ENCODE results near the gene FANCC. TPM values are rescaled to one million over a fixed set of nuclear protein-coding genes. Genes with fewer than 3 reads are reported as not detected.

FANCC gene
- total and polyA plus RNA-seq, 11 donors, result 2.4 to 6.2 (median 4.2) TPM

- Histone ChIP-seq H3K27ac (no peak overlapping the region), H3K27me3 (no peaks in the 10 kb centered on the region), H3K4me1 (peaks cover 0 to 5% (median 0%) of the 10 kb centered on the region in 12 donors), H3K4me3 (no peak overlapping the region), H3K9me3 (no peaks in the 10 kb centered on the region), H3K36me3 (no peaks in the 10 kb centered on the region)
- ATAC-seq, result no peak
- DNase-seq, result no peak
- 79 to 89% (median 86%) methylated on average over 2 of the region's 2 CpGs for WGBS, 4 donors
- intact Hi-C loops (cut with DNase I), result no loop called here
- no peak for TF ChIP-seq POLR2A (IDR thresholded peaks at IDR 0.05)
- no peak for TF ChIP-seq CTCF (IDR thresholded peaks at IDR 0.05)
These were observed 169.3 kb downstream of the FANCC start for GRCh38 chr9:95148208-95148520.

GRCh38 chr9:95147452-95148207, 169.9 kb downstream of the FANCC start:
- Histone ChIP-seq H3K4me3 (no peak overlapping the region), H3K9me3 (no peaks in the 10 kb centered on the region), H3K36me3 (no peaks in the 10 kb centered on the region), H3K27me3 (no peaks in the 10 kb centered on the region), H3K4me1 (peaks cover 0 to 5% (median 0%) of the 10 kb centered on the region in 12 donors), H3K27ac (peak overlapping the region in 1 of 12 donors; percentile 37)
- DNase-seq (no peak), ATAC-seq (peak in 1 of 4 donors; percentile 12)
- 73 to 84% (median 82%) methylated on average over 7 of the region's 7 CpGs for WGBS, 4 donors
- intact Hi-C loops (cut with DNase I), result no loop called here
- TF ChIP-seq CTCF (IDR thresholded peaks at IDR 0.05), result no peak
- no peak for TF ChIP-seq POLR2A (IDR thresholded peaks at IDR 0.05)

- H3K27me3 ChIP-seq, result no peaks in the 10 kb centered on the region
- H3K36me3 ChIP-seq, result no peaks in the 10 kb centered on the region
- TF ChIP-seq POLR2A (IDR thresholded peaks at IDR 0.05) (no peak), CTCF (IDR thresholded peaks at IDR 0.05) (no peak)
- H3K4me3 ChIP-seq, result no peak overlapping the region
- no peaks in the 10 kb centered on the region for H3K9me3 ChIP-seq
- 86 to 89% (median 88%) methylated on average over 18 of the region's 18 CpGs for WGBS, 4 donors
- H3K27ac ChIP-seq, result peak overlapping the region in 6 of 12 donors; percentile 18 to 57 (median 25)
- DNase-seq (peak; percentile 76 to 83 (median 80)), ATAC-seq (peak; percentile 88 to 91 (median 90))
- peaks cover 0 to 5% (median 0%) of the 10 kb centered on the region in 12 donors for H3K4me1 ChIP-seq
- intact Hi-C loops (cut with DNase I), result no loop called here
These were observed 173.6 kb downstream of the FANCC start for GRCh38 chr9:95143591-95144561.

GRCh38 chr9:95142728-95143127, 174.8 kb downstream of the FANCC start:
- H3K36me3 ChIP-seq, result no peaks in the 10 kb centered on the region
- TF ChIP-seq POLR2A (IDR thresholded peaks at IDR 0.05) (no peak), CTCF (IDR thresholded peaks at IDR 0.05) (no peak)
- H3K4me3 ChIP-seq, result no peak overlapping the region
- ATAC-seq (no peak), DNase-seq (no peak)
- intact Hi-C loops (cut with DNase I), result no loop called here
- no peak overlapping the region for H3K27ac ChIP-seq
- no peaks in the 10 kb centered on the region for H3K27me3 ChIP-seq
- peaks cover 0 to 5% (median 0%) of the 10 kb centered on the region in 12 donors for H3K4me1 ChIP-seq
- no peaks in the 10 kb centered on the region for H3K9me3 ChIP-seq
- WGBS, 4 donors, result 96 to 99% (median 98%) methylated on average over 3 of the region's 3 CpGs
